WTC11 (cell line): ENCODE results near the gene PIGZ. TPM values are rescaled to one million over a fixed set of nuclear protein-coding genes. Genes with fewer than 3 reads are reported as not detected.

ENCODE experiments used
- ATAC-seq: fragments of 200-7000 bp; cut with Tn5 transposase; 2 replicates; pipeline ENCODE4 v1.10.0; 2021; ENCODE audit warnings: mild to moderate bottlenecking, moderate library complexity
- CTCF ChIA-PET: fragments of 300-600 bp; sonication (Branson Sonifier 250); formaldehyde crosslinking; loops from one replicate; lab custom pipeline; 2021; ENCODE audit warnings: antibody characterized with exemption; lab: Charles Lee
- POLR2A ChIA-PET: fragments of 350-600 bp; sonication (Branson Sonifier 250); formaldehyde crosslinking; loops from one replicate; lab custom pipeline; 2021; ENCODE audit warnings: antibody characterized with exemption; lab: Charles Lee
- DNase-seq: peaks from one replicate; pipeline ENCODE4 v3.0.0; 2021; ENCODE audit warnings: low spot score
- H3K27ac Mint-ChIP-seq: 2 replicates; pipeline ENCODE4 v1.8.0; 2021; ENCODE audit warnings: mixed read lengths
- H3K27me3 Mint-ChIP-seq: 2 replicates; pipeline ENCODE4 v1.8.0; 2021; ENCODE audit warnings: low read depth, mild to moderate bottlenecking, moderate library complexity, mixed read lengths
- H3K36me3 Mint-ChIP-seq: 2 replicates; pipeline ENCODE4 v1.8.0; 2021; ENCODE audit warnings: mixed read lengths
- H3K4me1 Mint-ChIP-seq: 2 replicates; pipeline ENCODE4 v1.8.0; 2022; ENCODE audit warnings: mixed read lengths
- H3K4me3 Mint-ChIP-seq: 2 replicates; pipeline ENCODE4 v1.8.0; 2021; ENCODE audit warnings: mild to moderate bottlenecking, moderate library complexity, mixed read lengths
- H3K9me3 Mint-ChIP-seq: 2 replicates; pipeline ENCODE4 v1.8.0; 2021; ENCODE audit warnings: mixed read lengths
- CBFB ChIP-seq: sonication (generic); formaldehyde crosslinking; IDR thresholded peaks from 2 replicates; pipeline ENCODE4 v1.8.1; 2022; ENCODE audit warnings: mild to moderate bottlenecking, low read depth, missing genetic modification reagents
- CREB1 ChIP-seq: sonication (generic); formaldehyde crosslinking; IDR thresholded peaks from 2 replicates; pipeline ENCODE4 v1.8.0; 2023; ENCODE audit warnings: mild to moderate bottlenecking, missing genetic modification reagents
- CREM ChIP-seq: sonication (generic); formaldehyde crosslinking; IDR thresholded peaks from 2 replicates; pipeline ENCODE4 v1.8.1; 2022; ENCODE audit warnings: mild to moderate bottlenecking, missing genetic modification reagents, moderate library complexity
- E2F4 ChIP-seq: sonication (generic); formaldehyde crosslinking; IDR thresholded peaks from 2 replicates; pipeline ENCODE4 v1.8.1; 2022; ENCODE audit warnings: low read depth, mild to moderate bottlenecking, moderate library complexity, missing genetic modification reagents, borderline replicate concordance
- ETV6 ChIP-seq: sonication (generic); formaldehyde crosslinking; IDR thresholded peaks from 2 replicates; pipeline ENCODE4 v1.8.1; 2022; ENCODE audit warnings: mild to moderate bottlenecking, missing genetic modification reagents
- FOXJ3 ChIP-seq: sonication (generic); formaldehyde crosslinking; IDR thresholded peaks from 2 replicates; pipeline ENCODE4 v1.9.0; 2021; ENCODE audit warnings: missing genetic modification reagents, mild to moderate bottlenecking, borderline replicate concordance
- GABPB1 ChIP-seq: sonication (generic); formaldehyde crosslinking; IDR thresholded peaks from 2 replicates; pipeline ENCODE4 v1.8.1; 2023; ENCODE audit warnings: mild to moderate bottlenecking, missing genetic modification reagents
- GTF2I ChIP-seq: fragments of 250-450 bp; sonication (Bioruptor Pico); conservative IDR thresholded peaks from 2 replicates; pipeline ENCODE4 v1.4.0; 2021; ENCODE audit warnings: mild to moderate bottlenecking
- MYBL2 ChIP-seq: sonication (generic); formaldehyde crosslinking; IDR thresholded peaks from 2 replicates; pipeline ENCODE4 v1.8.1; 2023; ENCODE audit warnings: mild to moderate bottlenecking, moderate library complexity, missing genetic modification reagents
- NR3C1 ChIP-seq: sonication (generic); formaldehyde crosslinking; conservative IDR thresholded peaks from 2 replicates; pipeline ENCODE4 v1.8.1; 2023; ENCODE audit warnings: low read depth, mild to moderate bottlenecking, missing genetic modification reagents
- TEAD1 ChIP-seq: sonication (generic); formaldehyde crosslinking; IDR thresholded peaks from 2 replicates; pipeline ENCODE4 v1.8.0; 2022; ENCODE audit warnings: mild to moderate bottlenecking, missing genetic modification reagents
- TP53 ChIP-seq: sonication (generic); formaldehyde crosslinking; IDR thresholded peaks from 2 replicates; pipeline ENCODE4 v1.8.1; 2023; ENCODE audit warnings: mild to moderate bottlenecking, missing genetic modification reagents
- ZNF138 ChIP-seq: sonication (generic); formaldehyde crosslinking; conservative IDR thresholded peaks from 2 replicates; pipeline ENCODE4 v1.8.1; 2022; ENCODE audit warnings: mild to moderate bottlenecking, moderate library complexity, missing genetic modification reagents
- ZNF423 ChIP-seq: fragments of 250-450 bp; sonication (Bioruptor Pico); IDR thresholded peaks from 2 replicates; pipeline ENCODE4 v2.1.2; 2022; ENCODE audit warnings: mild to moderate bottlenecking, moderate library complexity
- ZNF532 ChIP-seq: fragments of 250-450 bp; sonication (Bioruptor Pico); IDR thresholded peaks from 2 replicates; pipeline ENCODE4 v1.9.0; 2021; ENCODE audit warnings: mild to moderate bottlenecking, borderline replicate concordance
- total RNA-seq: library from RNA; stranded (reverse); gene quantifications from 3 replicates; pipeline ENCODE4 v1.2.3, GENCODE V29; 2021
- TF ChIP-seq, protein P1 (sequence below): sonication (generic); formaldehyde crosslinking; IDR thresholded peaks from 2 replicates; pipeline ENCODE4 v1.8.1; 2022; ENCODE audit warnings: low read depth, missing genetic modification reagents, borderline replicate concordance
- TF ChIP-seq, protein P2 (sequence below): fragments of 250-450 bp; sonication (Bioruptor Pico); conservative IDR thresholded peaks from 2 replicates; pipeline ENCODE4 v1.9.0; 2021; ENCODE audit warnings: mild to moderate bottlenecking
- TF ChIP-seq, protein P3 (sequence below): sonication (generic); formaldehyde crosslinking; IDR thresholded peaks from 2 replicates; pipeline ENCODE4 v1.8.1; 2023; ENCODE audit warnings: mild to moderate bottlenecking, missing genetic modification reagents

PIGZ gene
- total RNA-seq, 1 experiment from 2014 or later: 0.37 TPM

- TF ChIP-seq CREB1: no peak
- no peak for TF ChIP-seq TEAD1 (CRISPR knock-in tag)
- no peak for TF ChIP-seq ZNF138 (CRISPR knock-in tag)
- no peak for TF ChIP-seq FOXJ3 (CRISPR knock-in tag)
Observed at GRCh38 chr3:196962930-196963630, 5.6 kb downstream of the PIGZ start (continued).

GRCh38 chr3:196962108-196962929 is 6.3 kb downstream of the PIGZ start:
- DNase-seq (no peak), ATAC-seq (no peak)
- POLR2A ChIA-PET: no interaction called here
- Mint-ChIP-seq H3K9me3 (no peaks in the 10 kb centered on the region), H3K27ac (no peak overlapping the region), H3K4me1 (peaks cover 5% of the 10 kb centered on the region), H3K4me3 (no peak overlapping the region), H3K27me3 (peaks cover 67% of the 10 kb centered on the region), H3K36me3 (no peaks in the 10 kb centered on the region)
- CTCF ChIA-PET: no interaction called here
- no peak for TF ChIP-seq ETV6 (CRISPR knock-in tag)
- TF ChIP-seq ZNF532 (CRISPR knock-in tag): no peak
- TF ChIP-seq CBFB (CRISPR knock-in tag): no peak
- no peak for TF ChIP-seq TP53 (CRISPR knock-in tag)
- TF ChIP-seq GABPB1 (CRISPR knock-in tag): peak; percentile 44; the same call in 1 of the 2 replicates
- TF ChIP-seq, protein P1, sequence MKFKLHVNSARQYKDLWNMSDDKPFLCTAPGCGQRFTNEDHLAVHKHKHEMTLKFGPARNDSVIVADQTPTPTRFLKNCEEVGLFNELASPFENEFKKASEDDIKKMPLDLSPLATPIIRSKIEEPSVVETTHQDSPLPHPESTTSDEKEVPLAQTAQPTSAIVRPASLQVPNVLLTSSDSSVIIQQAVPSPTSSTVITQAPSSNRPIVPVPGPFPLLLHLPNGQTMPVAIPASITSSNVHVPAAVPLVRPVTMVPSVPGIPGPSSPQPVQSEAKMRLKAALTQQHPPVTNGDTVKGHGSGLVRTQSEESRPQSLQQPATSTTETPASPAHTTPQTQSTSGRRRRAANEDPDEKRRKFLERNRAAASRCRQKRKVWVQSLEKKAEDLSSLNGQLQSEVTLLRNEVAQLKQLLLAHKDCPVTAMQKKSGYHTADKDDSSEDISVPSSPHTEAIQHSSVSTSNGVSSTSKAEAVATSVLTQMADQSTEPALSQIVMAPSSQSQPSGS: no peak

DNA sequence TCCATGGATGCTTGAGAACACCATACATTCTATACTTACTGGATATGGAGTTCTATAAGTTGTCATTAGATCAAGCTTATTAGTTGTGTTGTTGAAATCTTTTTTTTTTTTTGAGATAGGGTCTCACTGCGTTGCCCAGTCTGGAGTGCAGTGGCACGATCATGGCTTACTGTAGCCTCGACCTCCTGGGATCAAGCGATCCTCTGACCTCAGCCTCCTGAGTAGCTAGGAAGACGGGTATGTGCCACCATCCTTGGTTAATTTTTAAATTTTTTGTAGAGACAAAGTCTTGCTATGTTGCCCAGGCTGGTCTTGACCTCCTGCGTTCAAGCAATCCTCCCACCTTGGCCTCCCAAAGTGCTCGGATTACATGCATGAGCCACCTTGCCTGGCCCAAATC is 13.8 kb downstream of the PIGZ start:
- Mint-ChIP-seq H3K36me3 (no peaks in the 10 kb centered on the region), H3K4me1 (no peaks in the 10 kb centered on the region), H3K27me3 (peaks cover 8% of the 10 kb centered on the region; the same call in 1 of the 2 replicates), H3K27ac (no peak overlapping the region), H3K4me3 (no peak overlapping the region), H3K9me3 (no peaks in the 10 kb centered on the region)
- ATAC-seq: no peak
- no peak for DNase-seq
- POLR2A ChIA-PET: no interaction called here
- peak; percentile 69 for TF ChIP-seq GTF2I (CRISPR knock-in tag)
- no peak for TF ChIP-seq ZNF423 (CRISPR knock-in tag)
- CTCF ChIA-PET: interaction anchor here (1.0 kb wide), 1 partner anchor 8 kb away, joined by 3 read pairs; no protein-coding TSS in a partner anchor

GRCh38 chr3:196951371-196951770 is 17.3 kb downstream of the PIGZ start:
- no peak for DNase-seq
- TF ChIP-seq CREM (no peak), NR3C1 (CRISPR knock-in tag) (no peak), E2F4 (no peak), MYBL2 (CRISPR knock-in tag) (no peak)
- TF ChIP-seq, protein P2, sequence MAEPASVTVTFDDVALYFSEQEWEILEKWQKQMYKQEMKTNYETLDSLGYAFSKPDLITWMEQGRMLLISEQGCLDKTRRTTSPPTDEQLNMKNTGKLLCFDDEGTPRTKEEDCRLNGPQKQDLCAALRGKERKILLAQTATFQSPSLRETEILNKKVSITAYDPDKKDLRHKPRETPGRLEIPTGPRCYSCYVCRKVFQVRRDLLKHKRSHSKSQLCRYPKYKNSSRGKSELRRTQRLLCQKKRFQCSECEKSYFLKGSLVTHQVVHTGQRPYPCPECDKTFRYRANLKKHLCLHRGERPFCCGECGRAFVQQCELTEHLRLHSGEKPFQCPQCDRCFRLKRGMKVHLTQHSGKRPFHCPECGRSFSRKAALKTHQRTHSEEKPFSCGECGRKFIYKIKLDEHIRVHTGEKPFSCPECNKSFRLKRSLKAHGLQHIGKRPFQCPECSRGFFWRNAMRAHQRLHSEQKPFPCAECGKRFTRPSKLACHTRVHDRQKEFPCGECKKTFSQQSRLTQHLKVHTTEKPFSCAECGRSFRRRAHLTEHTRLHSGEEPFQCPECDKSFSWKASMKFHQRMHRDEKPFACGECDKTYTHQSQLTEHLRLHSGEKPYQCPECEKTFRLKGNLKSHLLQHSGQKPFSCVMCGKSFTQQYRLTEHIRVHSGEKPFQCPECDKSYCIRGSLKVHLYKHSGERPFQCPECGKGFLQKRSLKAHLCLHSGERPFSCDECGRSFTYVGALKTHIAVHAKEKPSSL (CRISPR knock-in tag): no peak
- TF ChIP-seq, protein P3, sequence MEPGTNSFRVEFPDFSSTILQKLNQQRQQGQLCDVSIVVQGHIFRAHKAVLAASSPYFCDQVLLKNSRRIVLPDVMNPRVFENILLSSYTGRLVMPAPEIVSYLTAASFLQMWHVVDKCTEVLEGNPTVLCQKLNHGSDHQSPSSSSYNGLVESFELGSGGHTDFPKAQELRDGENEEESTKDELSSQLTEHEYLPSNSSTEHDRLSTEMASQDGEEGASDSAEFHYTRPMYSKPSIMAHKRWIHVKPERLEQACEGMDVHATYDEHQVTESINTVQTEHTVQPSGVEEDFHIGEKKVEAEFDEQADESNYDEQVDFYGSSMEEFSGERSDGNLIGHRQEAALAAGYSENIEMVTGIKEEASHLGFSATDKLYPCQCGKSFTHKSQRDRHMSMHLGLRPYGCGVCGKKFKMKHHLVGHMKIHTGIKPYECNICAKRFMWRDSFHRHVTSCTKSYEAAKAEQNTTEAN (CRISPR knock-in tag): no peak
- Mint-ChIP-seq H3K4me1 (0 out of 2 replicates have a peak, but pooled peaks cover 3% of the 10 kb centered on the region), H3K36me3 (no peaks in the 10 kb centered on the region), H3K4me3 (no peak overlapping the region), H3K27me3 (peaks cover 4% of the 10 kb centered on the region; the same call in 1 of the 2 replicates), H3K9me3 (no peaks in the 10 kb centered on the region), H3K27ac (no peak overlapping the region)
- CTCF ChIA-PET: interaction anchor here (1.8 kb wide), 1 partner anchor 18 kb away, joined by 8 read pairs; no protein-coding TSS in a partner anchor
- ATAC-seq: no peak
- POLR2A ChIA-PET: no interaction called here
